ENCODE results near the gene IL21R.
"Not testable (repeated sequence)": the region's sequence is repeated elsewhere in the genome, so short reads cannot be mapped to it uniquely, and the experiment has no call there.

IL21R gene

GRCh38 chr16:27431773-27432532 is 30.0 kb downstream of the IL21R start:
- TF ChIP-seq CTCF (IDR thresholded peaks at IDR 0.05; ENCODE audit: insufficient read depth, low read length, poor library complexity, severe bottlenecking): no peak
- Histone ChIP-seq H3K4me3 (replicated peaks; ENCODE audit: low read depth, low read length) (no peak overlapping the region), H3K36me3 (ENCODE audit: control insufficient read depth, insufficient read depth, low read length) (peaks cover 45% of the 10 kb centered on the region), H3K27me3 (replicated peaks; ENCODE audit: control insufficient read depth, insufficient read depth, low read length) (no peaks in the 10 kb centered on the region)
- no peak for DNase-seq (ENCODE audit: extremely low read depth, insufficient read length)

GRCh38 chr16:27432558-27432957 is 30.6 kb downstream of the IL21R start:
- H3K4me3 ChIP-seq (replicated peaks; ENCODE audit: low read depth, low read length): no peak overlapping the region
- no peaks in the 10 kb centered on the region for H3K27me3 ChIP-seq (replicated peaks; ENCODE audit: control insufficient read depth, insufficient read depth, low read length)
- no peak for TF ChIP-seq CTCF (IDR thresholded peaks at IDR 0.05; ENCODE audit: insufficient read depth, low read length, poor library complexity, severe bottlenecking)
- H3K36me3 ChIP-seq (ENCODE audit: control insufficient read depth, insufficient read depth, low read length): peaks cover 50% of the 10 kb centered on the region
- DNase-seq (ENCODE audit: extremely low read depth, insufficient read length): no peak

- H3K4me3 ChIP-seq (replicated peaks; ENCODE audit: low read depth, low read length); H3K27me3 ChIP-seq (replicated peaks; ENCODE audit: control insufficient read depth, insufficient read depth, low read length); DNase-seq (ENCODE audit: extremely low read depth, insufficient read length): not testable (repeated sequence)
- H3K36me3 ChIP-seq (ENCODE audit: control insufficient read depth, insufficient read depth, low read length): peaks cover 54% of the 10 kb centered on the region
Observed at GRCh38 chr16:27433191-27433590, 31.2 kb downstream of the IL21R start.

- H3K36me3 ChIP-seq (ENCODE audit: control insufficient read depth, insufficient read depth, low read length): peaks cover 57% of the 10 kb centered on the region
- H3K4me3 ChIP-seq (replicated peaks; ENCODE audit: low read depth, low read length): no peak overlapping the region
- TF ChIP-seq CTCF (IDR thresholded peaks at IDR 0.05; ENCODE audit: insufficient read depth, low read length, poor library complexity, severe bottlenecking): no peak
- DNase-seq (ENCODE audit: extremely low read depth, insufficient read length): no peak
- no peaks in the 10 kb centered on the region for H3K27me3 ChIP-seq (replicated peaks; ENCODE audit: control insufficient read depth, insufficient read depth, low read length)
Observed at GRCh38 chr16:27433636-27434035, 31.7 kb downstream of the IL21R start.

- H3K36me3 ChIP-seq (ENCODE audit: control insufficient read depth, insufficient read depth, low read length): peaks cover 64% of the 10 kb centered on the region
Observed at GRCh38 chr16:27434141-27435051, 32.4 kb downstream of the IL21R start.

GRCh38 chr16:27435146-27435545 is 33.2 kb downstream of the IL21R start:
- not testable (repeated sequence) for DNase-seq (ENCODE audit: extremely low read depth, insufficient read length); H3K27me3 ChIP-seq (replicated peaks; ENCODE audit: control insufficient read depth, insufficient read depth, low read length); H3K4me3 ChIP-seq (replicated peaks; ENCODE audit: low read depth, low read length)
- H3K36me3 ChIP-seq (ENCODE audit: control insufficient read depth, insufficient read depth, low read length): peaks cover 67% of the 10 kb centered on the region

More at GRCh38 chr16:27434141-27435051, 32.4 kb downstream of the IL21R start:
- no peak for DNase-seq (ENCODE audit: extremely low read depth, insufficient read length)
- Histone ChIP-seq H3K4me3 (replicated peaks; ENCODE audit: low read depth, low read length) (no peak overlapping the region), H3K27me3 (replicated peaks; ENCODE audit: control insufficient read depth, insufficient read depth, low read length) (no peaks in the 10 kb centered on the region)
- no peak for TF ChIP-seq CTCF (IDR thresholded peaks at IDR 0.05; ENCODE audit: insufficient read depth, low read length, poor library complexity, severe bottlenecking)
